HCT116 (cell line): ENCODE measurements around the gene CDC42EP5.

Experiments used
- JUND ChIP-seq: IDR thresholded peaks from 2 replicates; pipeline ENCODE4 v1.6.1; 2012
- POLR2A ChIP-seq: IDR thresholded peaks from 2 replicates; pipeline ENCODE4 v1.7.0; 2011; ENCODE audit warnings: borderline replicate concordance; ENCODE audit not compliant: insufficient read depth, insufficient read length; ENCODE audit errors: extremely low read depth
- YY1 ChIP-seq: IDR thresholded peaks from 2 replicates; pipeline ENCODE4 v1.6.1; 2011; ENCODE audit warnings: low read length, low read depth, moderate library complexity, mild to moderate bottlenecking; ENCODE audit not compliant: insufficient replicate concordance; ENCODE audit errors: extremely low read depth
- TF ChIP-seq, protein P1 (sequence below), 3 experiments: fragments of 200-600 bp in 1 of 3; sonication (generic) in 1 of 3; IDR thresholded peaks in 2 of 3; conservative IDR thresholded peaks in 1 of 3; 2 replicates each; pipeline ENCODE4 v1.5.1; 2012 to 2017; ENCODE audit warnings: low read depth in 2 of 3, low read length in 2 of 3, antibody characterized with exemption in 1 of 3, borderline replicate concordance in 1 of 3, control low read depth in 1 of 3, mild to moderate bottlenecking in 1 of 3, mixed read lengths in 1 of 3, mixed run types in 1 of 3, moderate library complexity in 1 of 3; ENCODE audit not compliant: insufficient read depth in 1 of 3
- TF ChIP-seq, protein P2 (sequence below): IDR thresholded peaks from 2 replicates; pipeline ENCODE4 v1.6.1; 2012; ENCODE audit warnings: low read depth

DNA sequence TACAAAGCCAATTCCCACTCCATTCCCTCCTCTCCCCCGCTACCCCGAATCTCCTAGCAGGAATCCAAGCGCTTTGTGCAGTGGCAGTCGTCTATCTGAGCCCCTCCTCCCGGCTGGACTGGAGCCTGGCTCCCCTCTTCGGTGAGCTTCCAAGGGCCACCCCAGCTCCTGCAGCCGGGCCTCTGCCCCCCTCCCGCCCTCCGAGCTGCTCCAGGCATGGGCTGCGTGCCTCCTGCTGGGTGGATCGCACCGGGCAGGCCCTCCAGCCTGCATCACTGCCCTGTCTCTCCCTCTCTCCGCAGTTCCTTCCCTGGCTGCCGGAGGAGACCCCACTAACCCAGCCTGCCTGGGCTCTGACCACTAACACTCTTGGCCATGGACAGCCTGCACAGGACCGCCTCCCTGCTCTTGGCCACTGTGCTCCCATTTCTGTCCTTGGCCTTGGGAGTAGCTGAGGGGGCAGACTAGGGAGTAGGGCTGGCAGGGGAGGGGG is 37.0 kb downstream of the CDC42EP5 start:
- TF ChIP-seq, protein P1, sequence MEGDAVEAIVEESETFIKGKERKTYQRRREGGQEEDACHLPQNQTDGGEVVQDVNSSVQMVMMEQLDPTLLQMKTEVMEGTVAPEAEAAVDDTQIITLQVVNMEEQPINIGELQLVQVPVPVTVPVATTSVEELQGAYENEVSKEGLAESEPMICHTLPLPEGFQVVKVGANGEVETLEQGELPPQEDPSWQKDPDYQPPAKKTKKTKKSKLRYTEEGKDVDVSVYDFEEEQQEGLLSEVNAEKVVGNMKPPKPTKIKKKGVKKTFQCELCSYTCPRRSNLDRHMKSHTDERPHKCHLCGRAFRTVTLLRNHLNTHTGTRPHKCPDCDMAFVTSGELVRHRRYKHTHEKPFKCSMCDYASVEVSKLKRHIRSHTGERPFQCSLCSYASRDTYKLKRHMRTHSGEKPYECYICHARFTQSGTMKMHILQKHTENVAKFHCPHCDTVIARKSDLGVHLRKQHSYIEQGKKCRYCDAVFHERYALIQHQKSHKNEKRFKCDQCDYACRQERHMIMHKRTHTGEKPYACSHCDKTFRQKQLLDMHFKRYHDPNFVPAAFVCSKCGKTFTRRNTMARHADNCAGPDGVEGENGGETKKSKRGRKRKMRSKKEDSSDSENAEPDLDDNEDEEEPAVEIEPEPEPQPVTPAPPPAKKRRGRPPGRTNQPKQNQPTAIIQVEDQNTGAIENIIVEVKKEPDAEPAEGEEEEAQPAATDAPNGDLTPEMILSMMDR (IDR thresholded peaks at IDR 0.05 in 2 of 3, conservative IDR thresholded peaks at IDR 0.05 in 1 of 3; ENCODE audit: borderline replicate concordance in 1 of 3, insufficient read depth in 1 of 3, low read depth in 2 of 3, low read length in 2 of 3) = no peak
- no peak for TF ChIP-seq JUND
- TF ChIP-seq POLR2A = no peak
- no peak for TF ChIP-seq YY1
- TF ChIP-seq, protein P2, sequence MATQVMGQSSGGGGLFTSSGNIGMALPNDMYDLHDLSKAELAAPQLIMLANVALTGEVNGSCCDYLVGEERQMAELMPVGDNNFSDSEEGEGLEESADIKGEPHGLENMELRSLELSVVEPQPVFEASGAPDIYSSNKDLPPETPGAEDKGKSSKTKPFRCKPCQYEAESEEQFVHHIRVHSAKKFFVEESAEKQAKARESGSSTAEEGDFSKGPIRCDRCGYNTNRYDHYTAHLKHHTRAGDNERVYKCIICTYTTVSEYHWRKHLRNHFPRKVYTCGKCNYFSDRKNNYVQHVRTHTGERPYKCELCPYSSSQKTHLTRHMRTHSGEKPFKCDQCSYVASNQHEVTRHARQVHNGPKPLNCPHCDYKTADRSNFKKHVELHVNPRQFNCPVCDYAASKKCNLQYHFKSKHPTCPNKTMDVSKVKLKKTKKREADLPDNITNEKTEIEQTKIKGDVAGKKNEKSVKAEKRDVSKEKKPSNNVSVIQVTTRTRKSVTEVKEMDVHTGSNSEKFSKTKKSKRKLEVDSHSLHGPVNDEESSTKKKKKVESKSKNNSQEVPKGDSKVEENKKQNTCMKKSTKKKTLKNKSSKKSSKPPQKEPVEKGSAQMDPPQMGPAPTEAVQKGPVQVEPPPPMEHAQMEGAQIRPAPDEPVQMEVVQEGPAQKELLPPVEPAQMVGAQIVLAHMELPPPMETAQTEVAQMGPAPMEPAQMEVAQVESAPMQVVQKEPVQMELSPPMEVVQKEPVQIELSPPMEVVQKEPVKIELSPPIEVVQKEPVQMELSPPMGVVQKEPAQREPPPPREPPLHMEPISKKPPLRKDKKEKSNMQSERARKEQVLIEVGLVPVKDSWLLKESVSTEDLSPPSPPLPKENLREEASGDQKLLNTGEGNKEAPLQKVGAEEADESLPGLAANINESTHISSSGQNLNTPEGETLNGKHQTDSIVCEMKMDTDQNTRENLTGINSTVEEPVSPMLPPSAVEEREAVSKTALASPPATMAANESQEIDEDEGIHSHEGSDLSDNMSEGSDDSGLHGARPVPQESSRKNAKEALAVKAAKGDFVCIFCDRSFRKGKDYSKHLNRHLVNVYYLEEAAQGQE = no peak
